NCI-H1436 (cell line): ENCODE results near the gene SLC66A1.

Experiments used
- DNase-seq: peaks from one replicate; lab custom pipeline; 2025; lab: John Stamatoyannopoulos, UW

Gene SLC66A1

DNA sequence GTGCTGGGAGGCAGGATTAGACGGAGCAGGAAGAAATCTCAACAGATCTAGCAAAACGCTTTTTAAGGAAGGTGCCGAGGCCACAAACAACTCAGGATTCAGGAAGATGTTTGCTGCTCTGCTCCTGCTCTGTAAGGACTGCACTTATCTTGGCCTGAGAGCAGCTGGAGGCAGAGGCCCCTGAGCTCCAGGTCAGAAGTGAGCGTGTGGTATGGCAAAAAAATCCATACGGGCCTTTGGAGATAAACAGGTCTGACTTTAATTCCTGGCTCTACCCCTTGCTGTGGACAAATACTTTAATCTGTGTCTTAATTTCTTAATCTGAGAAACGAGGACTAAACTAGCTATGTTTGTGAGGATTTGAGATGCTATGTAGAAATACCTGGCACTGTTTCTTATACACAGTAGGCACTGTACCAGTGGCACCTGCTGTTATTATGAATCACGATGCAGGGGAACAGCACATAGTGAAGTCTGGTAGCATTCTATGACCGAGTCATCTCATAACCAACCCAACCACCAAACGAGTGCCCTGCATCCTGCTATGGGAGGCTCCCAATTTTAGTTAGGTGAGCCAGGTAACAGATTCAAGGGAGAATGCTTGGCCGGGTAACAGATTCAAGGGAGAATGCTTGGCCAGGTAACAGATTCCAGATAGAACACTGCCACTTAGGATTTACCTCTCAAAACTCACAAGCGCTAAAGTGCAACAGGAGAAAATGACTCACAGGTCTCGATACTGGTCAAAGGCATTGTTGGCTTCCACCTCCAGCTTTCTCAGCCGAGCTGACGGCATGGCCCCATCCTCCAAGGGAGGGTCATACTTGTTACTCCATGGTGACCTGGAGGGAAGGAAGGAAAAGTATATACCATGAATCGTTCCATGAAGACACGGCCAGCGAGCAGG, 65.9 kb downstream of the SLC66A1 start:
- no peak for DNase-seq
